ENCODE measurements around the gene S100A4.
A peak's percentile ranks its signal among the peaks of the same experiment; 100 is the strongest.

S100A4 gene

GRCh38 chr1:153541641-153542590 is 3.7 kb downstream of the S100A4 start:
- no peak for TF ChIP-seq CTCF (IDR thresholded peaks at IDR 0.05; ENCODE audit: low read depth, low read length)
- no peak overlapping the region for H3K4me3 ChIP-seq (replicated peaks in 1 of 2; ENCODE audit: low read depth in 2 of 2, low read length in 2 of 2)

DNA sequence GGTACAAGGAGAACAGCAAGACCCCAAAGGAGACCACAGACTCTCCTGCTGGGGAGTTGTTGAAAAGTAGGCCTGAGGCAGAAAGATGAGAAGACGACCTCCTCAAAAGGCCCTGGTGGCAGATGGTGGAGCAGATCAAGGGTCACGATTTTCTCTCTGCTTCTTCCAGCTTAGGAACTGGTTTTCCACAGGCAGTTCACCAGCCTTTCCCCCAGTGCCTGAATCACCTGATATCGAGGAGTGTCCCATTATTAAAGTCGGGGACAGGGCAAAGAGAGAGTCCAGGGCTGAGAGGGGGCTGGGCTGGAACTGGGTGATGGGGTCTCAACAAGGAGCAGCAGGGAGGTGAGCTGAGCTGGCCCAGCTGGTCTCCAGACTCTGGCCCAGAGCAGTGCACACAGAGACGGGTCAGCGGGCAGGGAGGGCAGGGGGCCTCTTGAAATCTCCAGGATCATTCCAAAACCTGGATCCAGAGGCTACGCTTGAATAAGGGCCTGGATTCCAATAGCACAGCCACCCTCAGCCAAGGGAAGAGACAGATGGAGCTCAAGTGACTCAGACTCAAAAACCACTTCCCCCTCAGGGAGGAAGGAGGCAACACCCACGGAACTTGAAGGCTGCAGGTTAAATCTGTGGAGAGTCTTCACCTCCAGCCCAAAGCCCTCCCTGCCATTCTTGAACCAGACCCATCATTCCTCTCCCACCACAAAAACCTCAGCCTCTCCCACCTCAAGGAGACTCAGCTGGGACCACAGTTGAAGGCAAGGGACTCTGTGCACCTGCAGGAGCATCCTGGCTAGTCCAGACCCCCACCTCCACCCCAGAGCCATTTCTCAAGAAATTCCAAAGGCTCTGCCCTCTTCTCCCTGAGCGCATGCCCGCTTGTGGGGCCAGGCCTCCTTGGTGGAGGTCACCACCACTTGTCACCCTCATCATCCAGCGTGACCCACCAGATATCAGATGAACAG is 4.9 kb downstream of the S100A4 start, which contains the start of gene S100A5:
Gene S100A5, minus strand, starts transcription at position 541 of the 968 bp plus-strand sequence. CDS start 743 bp downstream, outside the sequence.
- peak in 1 of 2 donors; percentile 58 for DNase-seq (ENCODE audit: low read depth in 2 of 2)
- no peak for TF ChIP-seq CTCF (IDR thresholded peaks at IDR 0.05; ENCODE audit: low read depth, low read length)
- no peak within 1 kb of the TSS for H3K4me3 ChIP-seq (replicated peaks in 1 of 2; ENCODE audit: low read depth in 2 of 2, low read length in 2 of 2)

More at GRCh38 chr1:153541641-153542590, 3.7 kb downstream of the S100A4 start:
- no peak for DNase-seq (ENCODE audit: low read depth in 2 of 2)

GRCh38 chr1:153539395-153540093 is 6.1 kb downstream of the S100A4 start:
- no peak for DNase-seq (ENCODE audit: low read depth in 2 of 2)
- H3K4me3 ChIP-seq (replicated peaks in 1 of 2; ENCODE audit: low read depth in 2 of 2, low read length in 2 of 2), result no peak overlapping the region
- no peak for TF ChIP-seq CTCF (IDR thresholded peaks at IDR 0.05; ENCODE audit: low read depth, low read length)

- no peak for DNase-seq (ENCODE audit: low read depth in 2 of 2)
- no peak for TF ChIP-seq CTCF (IDR thresholded peaks at IDR 0.05; ENCODE audit: low read depth, low read length)
- H3K4me3 ChIP-seq (replicated peaks in 1 of 2; ENCODE audit: low read depth in 2 of 2, low read length in 2 of 2), result no peak overlapping the region
These were observed 7.2 kb downstream of the S100A4 start for GRCh38 chr1:153538315-153538821.

DNA sequence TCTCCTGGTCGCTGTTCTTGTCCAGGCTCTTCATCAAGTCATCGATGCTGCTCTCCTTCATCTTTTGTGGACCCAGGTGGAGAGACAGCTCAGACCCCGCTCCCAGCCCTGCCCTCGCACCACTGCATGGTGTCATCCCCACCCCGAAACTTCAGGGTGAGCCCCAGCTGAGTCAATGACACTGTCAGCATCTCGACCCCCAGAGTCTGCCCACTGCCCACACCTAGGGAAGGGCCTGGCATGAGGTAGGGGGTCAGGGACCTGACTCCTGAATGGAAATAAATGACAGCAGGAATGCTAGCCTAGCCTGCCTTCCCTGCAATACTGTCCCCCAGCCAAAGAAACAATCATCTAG is 8.3 kb downstream of the S100A4 start:
- DNase-seq (ENCODE audit: low read depth in 2 of 2), result no peak
- H3K4me3 ChIP-seq (replicated peaks in 1 of 2; ENCODE audit: low read depth in 2 of 2, low read length in 2 of 2), result no peak overlapping the region
- no peak for TF ChIP-seq CTCF (IDR thresholded peaks at IDR 0.05; ENCODE audit: low read depth, low read length)
